Activated gamma-delta T cell (primary cell): Measurements from ENCODE around the gene INPP4B.

Source experiments
- DNase-seq: peaks from one replicate; lab custom pipeline; 2025; lab: John Stamatoyannopoulos, UW

INPP4B gene

GRCh38 chr4:142348613-142349021, 497.5 kb downstream of the INPP4B start:
- DNase-seq = no peak

DNA sequence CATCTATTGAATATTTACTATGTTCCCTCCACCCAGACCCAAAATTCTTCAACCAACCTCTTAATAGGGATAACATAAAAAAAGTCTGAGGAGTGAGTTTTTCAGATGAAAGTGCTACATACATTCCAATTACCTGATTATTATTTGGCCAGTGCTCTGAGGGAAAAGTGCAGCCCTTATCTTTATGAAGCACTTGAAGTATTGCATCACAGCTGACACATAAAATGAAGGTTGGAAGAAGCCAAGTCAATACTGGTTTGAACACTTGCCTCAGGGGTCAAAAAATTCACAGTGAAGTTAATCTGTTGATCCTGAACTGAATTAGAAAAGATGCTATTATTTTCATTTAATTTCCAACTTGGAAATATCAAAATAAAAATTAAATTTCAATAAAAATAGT, 498.9 kb downstream of the INPP4B start:
- DNase-seq = no peak

DNA sequence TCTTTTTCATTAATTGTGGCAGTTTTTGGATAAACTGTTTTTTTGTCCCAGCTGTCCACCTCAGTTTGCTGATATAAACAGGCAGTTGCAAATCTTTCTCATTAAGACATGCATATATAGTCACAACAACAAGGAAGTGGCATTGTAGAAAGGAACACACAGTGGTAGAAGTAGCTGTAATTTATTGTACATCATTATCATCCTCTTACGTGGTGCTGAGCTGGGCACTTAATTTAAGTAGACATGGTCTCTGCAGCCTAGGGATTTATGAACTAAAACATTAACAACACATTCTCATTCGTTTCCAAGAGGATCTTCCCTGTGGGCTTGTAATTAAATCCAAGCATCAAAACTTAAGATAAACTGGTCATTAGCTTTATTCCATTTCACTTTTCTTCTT, 500.2 kb downstream of the INPP4B start:
- DNase-seq = no peak

GRCh38 chr4:142341268-142341667, 504.8 kb downstream of the INPP4B start:
- no peak for DNase-seq

DNA sequence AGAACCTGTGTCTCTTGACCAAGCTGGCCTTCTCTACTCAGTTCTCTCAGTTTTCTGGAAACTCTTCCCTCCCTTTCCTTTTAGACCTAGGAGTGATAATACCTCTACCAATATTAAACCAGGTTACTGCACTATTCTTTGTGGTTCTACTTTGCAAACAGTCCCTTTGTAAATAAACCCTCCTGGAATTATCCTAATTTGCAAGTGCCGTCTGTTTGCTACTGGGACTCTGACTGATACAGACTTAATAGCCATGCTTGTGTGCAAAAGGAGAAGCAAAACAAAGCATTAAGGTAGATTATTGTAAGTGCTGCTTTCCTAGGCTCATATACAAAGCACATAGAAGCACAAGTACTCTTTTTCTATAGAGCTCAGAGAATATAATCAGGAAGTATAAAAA, 507.0 kb downstream of the INPP4B start:
- DNase-seq = no peak

DNA sequence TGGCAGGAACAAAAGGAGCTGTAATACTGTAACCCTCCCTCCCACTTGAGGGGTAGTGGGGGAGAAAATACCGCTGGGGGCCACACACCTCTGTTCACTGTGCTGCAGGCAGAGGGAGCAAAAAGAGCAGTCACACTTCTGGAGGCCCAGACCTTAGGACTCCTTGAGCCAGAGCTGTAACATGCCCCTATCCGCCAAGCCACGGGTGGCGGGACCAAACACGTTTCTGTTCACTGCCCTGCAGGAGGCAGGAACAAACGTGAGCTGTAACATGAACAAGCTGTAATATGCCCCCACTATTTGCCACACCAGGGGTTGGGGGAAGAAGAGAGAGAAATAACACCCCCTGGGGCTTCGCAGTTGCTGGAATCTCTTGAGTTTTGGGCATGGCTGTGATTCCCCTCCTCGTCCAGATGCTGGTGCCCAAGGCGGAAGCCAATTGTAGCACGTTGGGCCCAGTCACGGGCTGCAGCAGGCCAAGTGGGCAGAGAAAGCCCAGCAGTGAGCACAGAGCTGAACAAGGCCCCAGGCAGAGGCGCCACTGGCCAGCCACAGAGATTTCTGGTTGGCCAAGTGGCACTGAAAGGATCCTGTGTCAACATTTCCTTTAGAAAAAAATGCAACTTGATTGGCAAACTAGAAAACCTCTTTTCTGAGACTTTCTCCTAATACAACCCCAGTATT, 509.7 kb downstream of the INPP4B start:
- DNase-seq = no peak

GRCh38 chr4:142334931-142335330, 511.2 kb downstream of the INPP4B start:
- no peak for DNase-seq

DNA sequence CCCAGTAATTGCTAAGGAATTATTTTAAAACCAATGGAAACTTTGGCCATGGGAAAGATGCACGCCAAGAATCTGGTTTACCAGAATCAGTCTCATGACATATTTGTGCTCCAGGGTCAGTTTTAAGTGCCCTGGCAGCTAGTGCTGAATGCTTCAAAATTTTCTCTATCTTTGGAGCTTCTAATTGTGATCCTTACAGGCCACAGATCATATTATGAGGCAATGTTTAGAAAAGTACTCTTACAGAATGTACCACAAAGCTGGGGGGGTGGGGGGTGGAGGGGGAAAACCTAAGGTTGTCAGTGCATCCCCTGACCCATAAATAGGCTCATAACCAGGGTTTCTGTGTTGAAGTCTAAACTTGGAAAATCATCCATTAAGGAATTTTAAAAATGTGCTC, 514.5 kb downstream of the INPP4B start:
- no peak for DNase-seq

DNA sequence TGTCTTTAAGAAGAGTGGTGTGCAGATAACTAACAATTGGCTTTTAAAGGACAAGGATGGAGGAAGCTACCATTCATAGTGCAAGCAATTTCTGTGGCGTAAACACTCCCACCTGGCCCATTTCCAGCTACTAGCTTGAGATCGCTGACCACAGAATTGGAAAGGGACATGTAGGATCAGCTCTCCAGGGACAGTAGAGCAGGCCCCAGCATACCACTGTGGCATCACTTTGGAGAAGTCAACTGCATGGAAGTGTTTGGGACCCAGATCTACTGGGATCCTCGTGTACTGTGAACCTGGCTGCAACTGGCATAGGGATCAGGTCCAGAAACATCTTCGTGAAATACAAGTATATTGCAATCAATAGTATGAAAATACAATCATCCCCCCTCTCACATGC, 515.0 kb downstream of the INPP4B start:
- DNase-seq = no peak

DNA sequence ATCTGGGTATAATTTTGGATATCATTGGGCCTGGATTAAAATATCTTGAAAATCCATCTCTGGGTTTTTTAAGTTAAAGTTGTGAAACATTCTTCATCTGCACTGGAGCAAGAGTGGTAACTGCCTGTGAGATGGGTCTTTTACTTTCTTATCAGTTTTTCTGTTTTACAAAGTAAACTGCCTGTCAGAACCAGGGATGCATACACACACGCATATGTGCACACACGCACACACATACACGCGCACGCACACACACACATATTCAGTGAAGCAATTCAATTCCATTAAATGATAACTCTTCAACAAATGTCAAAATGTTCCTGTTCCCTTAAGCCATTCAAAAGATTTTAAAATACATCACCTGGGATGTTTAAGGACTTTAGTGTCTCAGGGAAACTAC, 515.8 kb downstream of the INPP4B start:
- no peak for DNase-seq

DNA sequence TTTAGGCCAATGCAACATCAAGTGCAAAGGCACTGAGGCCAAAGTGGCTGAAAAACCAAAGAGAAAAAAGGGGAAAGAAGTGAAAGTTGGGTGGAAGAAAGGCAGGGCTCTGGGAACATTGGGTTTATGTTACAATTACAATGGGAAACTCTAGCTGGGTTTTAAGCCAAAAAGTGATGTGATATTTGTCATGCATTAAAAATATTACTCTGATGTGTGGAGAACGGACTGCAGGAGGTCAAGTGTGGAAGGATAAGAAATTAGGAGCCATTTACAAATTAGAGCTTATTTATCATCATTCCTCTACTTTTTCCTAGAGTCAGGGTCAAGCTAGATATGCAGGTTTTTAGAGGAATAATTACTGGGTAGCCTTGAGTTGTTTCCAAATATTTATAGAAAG, 516.8 kb downstream of the INPP4B start:
- DNase-seq = no peak

DNA sequence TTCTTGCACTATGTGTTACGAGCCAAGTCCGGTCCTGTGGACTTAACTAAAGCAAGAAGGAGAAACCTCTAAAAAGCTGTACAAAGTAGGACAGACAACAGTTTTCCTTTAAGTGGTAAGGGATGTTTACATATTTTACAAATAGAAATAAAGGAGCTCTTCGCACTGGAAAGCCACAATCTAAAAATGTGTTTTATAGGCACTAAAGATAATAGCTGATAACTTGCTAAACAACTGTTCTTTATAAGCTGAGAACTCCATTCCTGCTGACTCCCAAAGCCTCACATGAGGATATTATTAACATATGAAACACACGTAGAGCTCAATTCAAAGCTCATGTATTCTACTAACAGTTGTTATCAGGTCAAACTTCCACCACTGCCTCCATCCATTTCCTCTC, 519.9 kb downstream of the INPP4B start:
- DNase-seq = no peak

GRCh38 chr4:142324572-142324971, 521.5 kb downstream of the INPP4B start:
- no peak for DNase-seq

GRCh38 chr4:142322996-142323395, 523.1 kb downstream of the INPP4B start:
- no peak for DNase-seq

DNA sequence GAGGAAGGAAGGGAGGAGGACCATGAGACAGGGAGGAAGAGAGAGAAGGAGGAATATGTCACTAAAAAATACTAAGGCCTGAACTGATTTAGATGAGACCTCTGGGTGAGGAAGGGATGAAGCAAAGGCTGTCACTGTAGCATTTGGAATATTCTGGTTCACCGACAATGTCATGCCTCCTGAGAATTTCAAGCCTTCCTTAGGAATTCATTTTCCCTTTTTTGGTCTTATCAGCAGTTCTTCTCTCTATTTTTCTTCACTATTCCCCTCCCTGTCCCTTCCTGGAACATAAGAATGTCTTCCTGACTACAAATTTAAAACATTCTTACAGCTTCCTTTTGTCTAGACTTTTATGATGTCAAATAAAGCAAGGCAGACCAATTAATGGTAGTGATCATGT, 527.8 kb downstream of the INPP4B start:
- no peak for DNase-seq

DNA sequence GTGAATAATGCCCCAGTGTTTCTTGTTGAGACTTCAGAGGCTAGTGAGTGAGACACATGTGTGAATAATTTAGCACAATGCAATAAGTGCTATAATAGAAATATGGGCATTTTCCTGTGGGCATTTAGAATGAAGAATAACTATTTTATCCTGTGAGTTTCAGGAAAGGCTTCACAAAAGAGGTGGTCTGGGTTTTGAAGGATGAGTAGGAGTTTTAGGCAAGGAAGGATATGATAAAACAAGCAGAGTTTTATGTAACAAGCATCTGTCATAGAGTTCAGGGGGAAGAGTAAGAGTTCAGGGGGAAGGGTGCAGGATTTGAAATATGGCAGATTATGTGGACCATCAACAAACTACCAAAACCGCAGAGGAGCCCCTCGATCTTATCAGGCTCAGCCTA, 529.2 kb downstream of the INPP4B start:
- no peak for DNase-seq

DNA sequence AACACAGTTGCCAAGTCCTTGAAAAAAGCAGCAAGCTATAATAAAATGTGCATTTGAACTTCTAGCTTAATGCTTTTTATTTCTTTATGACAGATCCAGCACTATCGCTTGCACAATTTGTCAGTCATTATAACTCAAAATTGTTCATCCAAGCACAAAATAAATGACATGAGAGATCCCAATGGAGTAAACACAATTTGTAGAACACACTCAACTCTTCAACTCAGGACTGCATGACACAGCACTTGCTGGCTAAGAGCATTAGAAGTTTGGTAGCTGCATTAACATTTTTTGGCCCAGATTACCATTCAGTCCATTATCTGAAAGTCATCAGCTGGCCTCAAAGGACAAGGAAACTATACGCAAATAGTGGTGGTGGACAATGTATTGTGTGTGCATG, 530.1 kb downstream of the INPP4B start:
- DNase-seq = no peak

- DNase-seq = no peak
Measured at GRCh38 chr4:142314686-142315085, 531.4 kb downstream of the INPP4B start.

DNA sequence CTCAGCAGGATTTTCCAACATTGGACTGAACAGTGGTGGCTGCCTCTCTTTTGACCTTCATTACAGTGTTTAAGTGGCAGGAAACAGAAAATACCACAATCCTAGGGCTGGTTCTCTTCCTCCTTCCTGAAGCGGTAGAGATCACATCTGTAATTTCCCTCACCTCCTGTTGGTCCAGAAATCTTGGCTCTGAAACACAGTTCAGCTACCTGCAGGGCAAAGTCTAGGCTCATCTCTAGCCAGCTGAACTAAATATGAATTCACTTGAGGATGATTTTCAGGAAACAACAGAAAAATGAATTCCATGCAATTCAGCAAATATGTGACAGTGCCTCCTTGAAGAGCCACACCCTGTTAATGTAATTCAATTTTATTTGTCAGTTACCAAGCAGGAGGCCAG, 531.9 kb downstream of the INPP4B start:
- DNase-seq = no peak

GRCh38 chr4:142312391-142312790, 533.7 kb downstream of the INPP4B start:
- no peak for DNase-seq

DNA sequence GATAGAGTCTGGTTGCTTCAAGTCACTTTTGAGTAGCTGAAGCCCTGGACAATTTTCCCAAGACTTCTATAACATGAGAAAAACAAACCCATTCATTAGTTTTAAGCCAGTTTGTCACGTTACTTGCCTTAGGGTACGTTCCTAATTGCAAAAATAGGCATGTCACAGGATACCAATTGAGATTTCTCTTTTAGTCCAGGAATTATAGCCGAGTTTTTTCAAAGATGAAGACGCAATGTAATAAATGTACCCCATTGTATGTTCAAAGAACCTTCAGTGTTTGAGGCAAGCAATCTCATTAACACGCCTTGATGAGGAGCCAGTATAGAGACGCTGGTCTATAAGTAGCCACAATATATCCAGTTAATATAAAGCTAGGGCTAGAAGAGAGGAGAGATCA, 534.2 kb downstream of the INPP4B start:
- DNase-seq = no peak

DNA sequence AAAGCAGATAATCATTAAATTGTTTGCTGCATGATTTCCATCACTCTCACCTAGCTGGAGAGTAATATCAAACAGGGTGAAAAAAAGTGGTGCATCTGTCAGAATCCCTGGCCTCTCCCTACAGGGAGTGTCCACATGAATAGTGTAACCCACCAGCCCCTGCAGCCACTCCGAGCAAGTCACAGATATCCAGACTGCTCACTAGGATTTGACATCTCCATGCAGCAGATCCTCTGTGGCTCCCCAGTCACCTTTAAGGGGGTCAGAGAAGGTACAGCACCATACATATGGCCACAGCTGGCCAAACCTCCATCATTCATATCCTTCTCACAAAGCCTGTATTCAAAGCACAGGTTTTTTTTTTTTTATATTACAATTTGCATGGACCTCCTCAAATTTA, 536.3 kb downstream of the INPP4B start:
- no peak for DNase-seq

GRCh38 chr4:142307857-142308256, 538.2 kb downstream of the INPP4B start:
- no peak for DNase-seq

DNA sequence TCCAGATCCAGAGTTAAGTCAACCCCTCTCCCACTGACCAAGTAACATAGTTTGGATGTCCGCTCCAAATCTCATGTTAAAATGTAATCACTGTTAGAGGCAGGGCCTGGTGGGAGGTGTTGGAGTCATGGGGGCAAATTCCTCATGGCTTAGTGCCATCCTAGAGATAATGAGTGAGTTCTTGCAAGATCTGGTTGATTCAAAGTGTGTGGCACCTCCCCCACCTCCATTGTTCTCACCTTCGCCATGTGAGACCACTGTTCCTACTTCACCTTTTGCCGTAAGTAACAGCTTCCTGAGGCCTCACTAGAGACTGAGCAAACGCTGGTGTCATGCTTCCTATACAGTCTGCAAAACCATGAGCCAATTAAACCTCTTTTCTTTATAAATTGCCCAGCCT, 548.8 kb downstream of the INPP4B start:
- no peak for DNase-seq

DNA sequence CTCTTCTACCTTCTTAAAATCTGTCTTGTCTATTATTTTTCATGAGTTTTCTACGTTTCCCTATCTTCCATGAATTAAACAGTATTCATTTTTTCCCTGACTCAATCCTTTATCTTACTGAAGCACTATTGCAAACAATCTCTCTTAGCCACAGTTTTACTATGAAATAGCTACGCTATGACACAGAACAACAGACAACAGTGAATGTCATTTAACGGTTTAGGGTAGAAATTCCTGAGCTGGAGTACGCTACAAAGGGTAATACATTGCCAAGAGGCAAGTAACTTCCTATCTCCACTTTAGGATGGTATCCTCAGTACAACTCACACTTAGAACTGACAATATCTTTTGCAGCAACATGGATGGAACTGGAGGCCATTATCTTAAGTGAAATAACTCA, 552.6 kb downstream of the INPP4B start:
- DNase-seq = no peak
